GM18861 (cell line): ENCODE results near the gene SLC16A10.
"Not testable (repeated sequence)": the region's sequence is repeated elsewhere in the genome, so short reads cannot be mapped to it uniquely, and the experiment has no call there.

Experiments
- ATAC-seq: cut with Tn5 transposase; IDR thresholded peaks from one replicate; pipeline ENCODE4 v1.9.1; 2021; ENCODE audit not compliant: unreplicated experiment

The SLC16A10 gene, protein sequence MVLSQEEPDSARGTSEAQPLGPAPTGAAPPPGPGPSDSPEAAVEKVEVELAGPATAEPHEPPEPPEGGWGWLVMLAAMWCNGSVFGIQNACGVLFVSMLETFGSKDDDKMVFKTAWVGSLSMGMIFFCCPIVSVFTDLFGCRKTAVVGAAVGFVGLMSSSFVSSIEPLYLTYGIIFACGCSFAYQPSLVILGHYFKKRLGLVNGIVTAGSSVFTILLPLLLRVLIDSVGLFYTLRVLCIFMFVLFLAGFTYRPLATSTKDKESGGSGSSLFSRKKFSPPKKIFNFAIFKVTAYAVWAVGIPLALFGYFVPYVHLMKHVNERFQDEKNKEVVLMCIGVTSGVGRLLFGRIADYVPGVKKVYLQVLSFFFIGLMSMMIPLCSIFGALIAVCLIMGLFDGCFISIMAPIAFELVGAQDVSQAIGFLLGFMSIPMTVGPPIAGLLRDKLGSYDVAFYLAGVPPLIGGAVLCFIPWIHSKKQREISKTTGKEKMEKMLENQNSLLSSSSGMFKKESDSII

GRCh38 chr6:111087106-111087835, at the start of gene SLC16A10:
Gene SLC16A10, plus strand, starts transcription at chr6:111087503. Its CDS starts 250 bp downstream, at chr6:111087753.
- ATAC-seq, result peak; percentile 67

DNA sequence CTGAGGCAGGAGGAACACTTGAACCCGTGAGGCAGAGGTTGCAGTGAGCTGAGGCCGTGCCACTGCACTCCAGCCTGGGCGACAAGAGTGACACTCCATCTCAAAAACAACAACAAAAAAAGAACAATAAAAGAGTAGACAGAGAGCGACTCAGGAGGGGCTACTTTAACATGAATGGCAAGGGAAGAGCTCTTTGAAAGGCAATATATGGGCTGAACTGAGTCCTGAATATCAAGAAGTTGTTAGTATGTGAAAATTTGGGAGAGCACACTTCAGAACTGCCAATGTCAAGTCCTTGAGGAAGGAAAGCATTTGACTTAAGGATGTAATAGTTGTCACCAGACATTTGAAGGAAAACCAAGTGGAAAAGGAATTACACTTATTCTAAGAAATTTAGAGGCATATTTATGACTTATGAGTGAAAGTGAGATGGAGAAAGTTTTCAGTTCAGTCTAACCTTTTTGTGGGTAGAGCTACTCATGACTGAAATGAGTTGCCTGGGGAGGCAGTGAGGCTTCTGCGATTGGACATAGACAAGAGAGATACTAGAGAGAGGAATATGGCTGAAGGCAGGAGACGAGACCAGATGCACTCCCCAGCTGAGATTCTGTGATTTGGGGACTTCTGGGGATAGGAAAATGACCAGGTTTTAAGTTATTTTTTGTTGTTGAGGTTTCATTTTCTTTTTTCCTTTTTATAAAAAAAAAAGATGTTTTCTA, 48.6 kb upstream of the SLC16A10 start:
- ATAC-seq, result no peak

- ATAC-seq, result no peak
Measured at GRCh38 chr6:111041917-111042316, 45.4 kb upstream of the SLC16A10 start.

DNA sequence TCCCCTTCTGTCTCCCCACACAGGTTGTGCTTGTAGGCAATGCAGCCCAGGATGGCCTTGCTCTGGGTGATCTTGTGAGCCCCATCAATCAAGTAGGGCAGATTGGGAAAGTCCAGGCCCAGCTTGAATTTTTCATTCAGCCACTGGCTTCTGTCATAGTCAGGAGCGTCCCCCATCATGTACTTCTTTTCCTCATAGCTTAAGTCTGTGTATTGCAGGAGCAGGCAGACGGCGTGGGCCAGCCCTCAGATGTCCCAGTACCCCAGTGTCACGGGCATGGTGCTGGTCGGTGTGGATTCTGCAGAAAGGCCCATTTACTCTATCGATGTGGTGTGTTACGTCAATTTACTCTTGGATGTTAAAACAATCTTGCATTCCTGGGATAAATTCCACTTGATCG, 40.1 kb upstream of the SLC16A10 start:
- ATAC-seq, result no peak

DNA sequence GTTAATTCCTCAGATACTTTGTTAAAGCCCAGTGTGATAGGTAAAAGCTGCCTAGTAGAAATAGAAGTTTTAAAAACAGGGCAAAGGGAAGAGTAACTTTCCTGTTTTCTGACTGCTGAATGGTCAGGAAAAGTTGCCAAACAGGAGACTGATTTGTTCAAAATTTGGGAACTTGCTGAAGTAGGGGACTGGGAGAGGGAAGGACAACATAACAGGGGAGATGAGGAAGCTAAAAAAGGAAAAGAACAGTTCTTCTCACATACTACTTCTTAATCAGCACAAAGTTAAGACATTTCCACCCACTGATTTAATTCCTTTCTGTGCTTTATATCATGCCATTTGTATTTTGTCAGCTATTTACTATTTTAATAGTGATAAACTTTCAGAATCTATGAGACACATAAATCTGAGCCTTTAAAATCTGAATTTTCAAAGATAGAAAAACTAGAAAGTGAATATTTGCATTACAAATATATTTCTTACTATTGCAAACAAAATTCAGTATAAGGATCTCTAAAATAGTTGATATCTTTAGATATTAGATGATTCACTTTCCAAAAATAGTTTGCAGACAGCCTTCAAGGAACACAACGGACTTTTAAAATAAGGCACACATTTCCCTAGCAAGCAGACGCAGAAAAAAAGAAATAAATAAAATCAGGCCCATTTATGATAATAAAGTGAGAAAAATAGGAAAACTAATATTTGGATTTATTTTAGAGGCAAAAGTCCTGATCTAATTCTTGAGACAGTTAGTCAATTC, 36.9 kb upstream of the SLC16A10 start:
- no peak for ATAC-seq

DNA sequence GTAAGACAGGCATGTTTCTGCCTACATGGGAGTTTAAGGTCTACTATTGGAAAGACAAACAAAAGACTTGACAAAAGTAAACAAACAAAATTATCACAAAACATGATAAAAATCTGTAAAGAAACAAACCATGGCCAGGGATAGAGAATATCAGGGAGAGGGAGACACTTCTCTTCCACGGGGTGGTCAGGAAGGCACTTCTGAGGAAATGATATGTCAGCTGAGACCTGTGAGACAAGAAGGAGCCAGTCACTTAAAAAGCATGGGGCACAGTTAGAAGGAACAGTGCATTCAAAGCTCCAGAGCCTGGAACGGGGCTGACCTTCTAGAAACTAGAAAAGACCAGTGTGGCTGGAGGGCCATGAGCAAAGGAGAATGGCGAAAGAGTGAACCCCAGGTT, 35.1 kb upstream of the SLC16A10 start:
- ATAC-seq, result no peak

DNA sequence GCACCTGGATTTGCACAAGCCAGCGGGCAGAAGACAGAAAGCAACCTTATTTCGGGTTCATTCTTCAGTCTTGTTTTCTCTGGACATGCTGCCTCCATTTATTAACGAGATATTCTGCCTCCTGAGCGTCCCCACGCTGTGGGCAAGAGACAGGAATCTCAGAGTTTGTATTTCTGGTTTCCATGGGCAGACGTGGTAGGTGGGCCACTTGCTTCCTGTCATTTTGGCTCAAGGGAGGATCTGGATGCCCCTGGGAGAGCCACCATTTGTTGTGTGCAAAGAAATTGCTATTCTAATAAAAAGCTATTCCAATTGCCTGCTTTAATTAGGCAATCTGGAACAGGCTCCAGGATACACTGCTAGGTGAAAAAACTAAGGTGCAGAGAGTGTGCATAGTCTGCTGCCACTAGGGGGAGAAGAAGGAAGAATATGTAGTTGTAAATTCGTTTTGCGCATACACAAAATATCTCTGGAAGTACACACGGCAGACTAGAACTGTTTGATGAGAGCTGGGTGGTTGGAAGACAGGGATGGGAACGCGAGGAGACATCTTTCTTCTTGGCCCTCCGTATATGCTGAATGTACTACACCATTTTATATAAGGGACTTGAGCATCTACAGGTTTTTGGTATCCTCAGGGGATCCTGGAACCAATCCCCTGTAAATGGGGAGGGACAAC, 30.1 kb upstream of the SLC16A10 start:
- peak; percentile 74 for ATAC-seq

- no peak for ATAC-seq
Measured at GRCh38 chr6:111061508-111061907, 25.8 kb upstream of the SLC16A10 start.

DNA sequence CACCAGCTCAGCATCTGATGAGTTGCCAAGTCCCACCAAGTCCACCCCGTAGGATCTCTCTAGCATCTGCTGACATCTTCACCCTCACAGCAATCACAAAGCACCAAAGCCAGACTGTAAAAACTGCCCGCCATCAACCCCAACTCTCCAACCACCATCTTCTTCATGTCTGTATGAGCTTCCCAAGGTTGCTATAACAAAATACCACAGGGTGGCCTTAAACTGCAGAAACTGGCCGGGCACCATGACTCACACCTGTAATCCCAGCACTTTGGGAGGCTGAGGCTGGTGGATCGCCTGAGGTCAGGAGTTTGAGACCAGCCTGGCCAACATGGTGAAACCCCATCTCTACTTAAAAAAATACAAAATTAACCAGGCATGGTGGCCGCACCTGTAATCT, 25.3 kb upstream of the SLC16A10 start:
- not testable (repeated sequence) for ATAC-seq

- not testable (repeated sequence) for ATAC-seq
Measured at GRCh38 chr6:111062860-111063259, 24.4 kb upstream of the SLC16A10 start.

DNA sequence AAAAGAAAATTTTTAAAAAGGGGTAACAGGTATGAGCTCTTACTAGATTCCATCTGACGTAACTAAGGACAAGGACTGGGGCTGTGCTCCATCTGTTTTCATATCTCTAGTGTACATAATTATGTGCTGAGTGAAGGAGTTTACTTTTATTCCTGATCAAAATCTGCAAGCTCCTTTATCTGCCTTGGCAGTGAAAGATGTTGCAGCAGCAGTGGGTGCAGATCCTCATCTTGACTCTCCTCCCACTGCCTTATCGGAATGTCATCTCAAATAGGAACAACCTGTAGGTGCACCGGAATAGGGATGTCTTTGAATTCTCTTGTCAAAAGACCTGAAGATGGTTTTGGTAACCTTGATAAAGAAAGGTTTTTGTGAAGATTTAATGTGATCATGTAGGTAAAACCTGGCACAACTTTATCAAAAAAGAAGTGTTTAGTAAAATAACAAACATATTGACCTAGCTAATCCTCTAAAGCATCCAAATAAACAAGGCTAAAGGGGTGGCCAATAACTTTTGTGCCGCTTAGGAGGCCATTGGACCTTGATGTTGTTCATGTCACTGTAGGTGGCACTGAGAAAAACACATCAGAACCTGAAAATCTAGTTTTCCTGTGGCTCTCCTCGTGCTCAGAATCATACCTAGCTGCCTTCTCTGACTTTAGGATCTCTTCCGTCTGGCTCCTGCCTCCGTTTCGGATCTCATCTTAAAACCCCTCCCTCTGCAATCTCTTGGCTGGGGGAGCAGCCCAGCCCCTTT, 19.0 kb upstream of the SLC16A10 start:
- no peak for ATAC-seq

DNA sequence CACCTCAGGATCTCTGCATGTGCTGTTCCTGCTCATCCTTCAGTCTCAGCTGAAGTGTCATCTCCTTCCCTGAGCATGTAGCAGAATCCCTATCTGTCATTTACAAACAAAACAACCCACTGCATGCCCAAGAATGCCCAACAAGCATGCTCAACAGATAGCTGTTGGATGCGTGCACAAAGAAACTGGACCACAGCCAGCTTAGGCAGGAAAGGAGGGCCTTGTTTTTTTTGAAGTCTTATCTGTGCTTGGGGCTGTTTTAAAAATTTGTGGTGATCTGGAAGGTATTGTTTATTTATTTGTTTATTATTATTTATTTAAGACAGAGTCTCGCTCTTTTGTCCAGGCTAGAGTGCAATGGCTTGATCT, 18.5 kb upstream of the SLC16A10 start:
- ATAC-seq, result no peak

DNA sequence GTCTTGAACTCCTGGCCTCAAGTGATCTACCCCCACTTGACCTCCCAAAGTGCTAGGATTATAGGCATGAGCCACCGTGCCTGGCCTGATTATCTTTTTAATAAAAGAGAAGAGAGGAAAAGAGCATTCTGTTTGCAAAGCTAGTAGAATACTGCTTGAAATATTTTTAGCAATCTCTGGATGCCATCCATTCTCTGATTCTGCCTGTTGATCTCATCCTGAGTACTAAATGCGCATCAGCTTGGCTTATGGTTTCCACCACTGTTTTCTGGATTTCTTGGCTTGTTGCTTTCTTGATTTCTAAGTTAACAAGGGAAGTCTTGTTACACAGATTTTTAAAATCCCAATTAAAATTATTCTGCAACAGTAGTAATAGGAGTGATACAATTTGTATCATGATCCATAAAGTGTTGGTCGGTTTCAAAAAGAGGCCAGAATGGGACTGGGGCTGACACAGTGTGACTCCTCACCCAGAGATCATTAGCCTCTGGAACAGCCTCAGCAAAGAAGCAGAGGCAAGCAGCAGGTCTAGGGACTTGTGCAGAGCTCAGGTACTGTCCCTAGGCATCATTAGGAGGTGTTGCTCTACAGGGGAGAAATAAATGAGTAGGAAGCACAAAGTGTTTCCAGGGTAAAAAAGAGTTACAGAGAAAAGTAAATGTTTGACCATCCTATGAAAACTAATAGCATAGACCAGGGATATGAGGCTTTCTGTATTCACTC, 17.8 kb upstream of the SLC16A10 start:
- ATAC-seq, result no peak

GRCh38 chr6:111070105-111071005, 16.9 kb upstream of the SLC16A10 start:
- no peak for ATAC-seq

DNA sequence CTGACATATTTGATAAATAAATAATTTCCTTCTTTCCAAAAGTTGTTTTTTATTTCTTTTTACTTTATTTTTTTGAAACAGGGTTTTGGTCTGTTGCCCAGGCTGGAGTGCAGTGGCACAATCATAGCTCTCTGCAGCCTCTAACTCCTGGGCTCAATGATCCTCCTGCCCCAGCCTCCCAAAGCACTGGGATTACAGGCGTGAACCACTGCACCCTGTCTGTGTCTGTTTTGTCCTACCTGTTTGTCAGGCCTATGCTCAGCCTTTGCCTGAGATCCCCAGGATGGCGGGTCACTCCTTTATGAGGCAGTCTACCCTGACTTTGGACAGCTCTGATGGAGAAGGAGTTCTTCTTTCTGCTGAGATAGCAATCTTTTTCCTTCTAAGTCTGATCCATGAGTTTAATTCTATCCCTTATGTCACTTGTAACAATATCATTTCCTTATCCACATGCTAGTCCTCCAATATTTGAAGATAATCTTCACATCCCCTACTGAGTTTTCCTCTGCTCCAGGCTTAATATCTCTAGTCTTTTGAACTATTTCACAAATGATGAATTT, 14.4 kb upstream of the SLC16A10 start:
- ATAC-seq, result no peak

DNA sequence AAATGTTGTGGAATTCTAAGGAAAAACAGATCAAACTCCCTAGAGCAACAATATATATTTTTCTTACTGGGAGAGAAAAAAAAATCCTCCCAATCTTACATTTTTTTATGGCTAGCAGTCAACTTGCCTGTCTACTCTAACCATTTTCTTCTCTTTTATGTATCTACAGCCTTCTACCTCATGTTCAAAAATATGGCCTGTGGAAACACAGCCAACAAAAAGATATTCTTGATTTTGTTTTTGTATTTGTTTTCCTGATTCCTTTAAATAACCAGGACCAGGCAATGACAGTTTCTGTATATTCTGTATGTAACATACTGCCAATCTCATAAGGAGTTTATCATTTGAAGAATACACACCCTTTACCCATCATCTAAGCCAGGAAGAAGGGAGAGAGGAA, 13.0 kb upstream of the SLC16A10 start:
- ATAC-seq, result no peak

- ATAC-seq, result no peak
Measured at GRCh38 chr6:111076024-111076695, 11.1 kb upstream of the SLC16A10 start.
